ENCODE data around the gene PALM3.
"Not testable (repeated sequence)": the region's sequence is repeated elsewhere in the genome, so short reads cannot be mapped to it uniquely, and the experiment has no call there.

Gene PALM3

DNA sequence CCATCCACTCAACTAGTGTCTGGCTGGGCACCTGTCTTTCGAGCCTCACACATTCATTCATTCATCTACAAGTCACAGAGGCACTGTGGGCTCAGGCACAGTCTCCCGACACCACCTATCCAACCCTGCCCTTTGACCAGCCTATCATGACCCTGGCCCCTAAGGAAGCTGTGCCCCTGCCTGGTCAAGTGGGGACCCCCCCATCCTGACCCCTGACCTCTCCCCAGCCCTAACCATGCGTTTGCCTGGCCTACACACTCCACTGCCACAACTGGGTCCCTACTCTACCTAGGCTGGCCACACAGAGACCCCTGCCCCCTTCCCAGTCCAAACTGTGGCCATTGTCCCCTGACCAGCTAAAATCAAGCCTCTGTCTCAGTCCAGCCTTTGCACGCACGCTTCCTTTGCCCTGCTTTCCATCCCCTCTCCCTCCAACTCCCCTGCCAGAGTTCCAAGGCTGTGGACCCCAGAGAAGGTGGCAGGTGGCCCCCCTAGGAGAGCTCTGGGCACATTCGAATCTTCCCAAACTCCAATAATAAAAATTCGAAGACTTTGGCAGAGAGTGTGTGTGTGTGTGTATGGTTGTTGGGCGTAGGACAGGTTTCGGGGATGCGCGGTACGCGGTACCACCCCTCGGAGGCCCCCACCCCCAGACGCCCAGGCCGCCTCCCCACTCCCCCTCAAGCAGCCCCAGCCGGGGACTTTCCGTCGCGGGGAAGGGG, 30.7 kb downstream of the PALM3 start:
- no peak for DNase-seq

- no peak for DNase-seq
These were observed 33.0 kb downstream of the PALM3 start for GRCh38 chr19:14028901-14029300.

DNA sequence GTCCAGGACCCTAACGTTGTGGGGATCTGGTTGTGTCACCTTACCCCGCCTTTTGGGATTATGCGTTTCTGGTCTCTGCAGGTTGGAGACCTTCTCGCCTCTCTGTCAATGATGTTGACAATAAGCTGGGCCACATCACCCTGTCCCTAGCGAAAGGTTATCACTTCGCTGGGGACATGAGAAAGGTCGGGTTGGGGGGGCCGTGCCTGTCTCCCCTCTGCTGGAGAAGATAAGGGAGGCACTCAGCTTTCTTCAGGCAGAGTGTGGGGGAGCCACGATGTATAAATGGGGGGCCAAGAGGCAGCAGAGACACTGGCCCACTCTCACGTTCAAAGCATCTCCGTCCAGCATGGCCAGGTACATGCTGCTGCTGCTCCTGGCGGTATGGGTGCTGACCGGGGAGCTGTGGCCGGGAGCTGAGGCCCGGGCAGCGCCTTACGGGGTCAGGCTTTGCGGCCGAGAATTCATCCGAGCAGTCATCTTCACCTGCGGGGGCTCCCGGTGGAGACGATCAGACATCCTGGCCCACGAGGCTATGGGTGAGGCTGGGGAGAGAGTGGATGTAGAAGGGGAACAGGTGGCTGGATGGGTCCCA, 33.9 kb downstream of the PALM3 start, which contains the start of gene RLN3:
TSS of gene RLN3 (plus strand) at position 293 of the 595 bp plus-strand sequence. CDS start at position 350, 57 bp downstream.
- DNase-seq: no peak

GRCh38 chr19:14026652-14027192, 35.2 kb downstream of the PALM3 start:
- not testable (repeated sequence) for DNase-seq

- DNase-seq: no peak
These were observed 38.3 kb downstream of the PALM3 start for GRCh38 chr19:14023404-14024235.

DNA sequence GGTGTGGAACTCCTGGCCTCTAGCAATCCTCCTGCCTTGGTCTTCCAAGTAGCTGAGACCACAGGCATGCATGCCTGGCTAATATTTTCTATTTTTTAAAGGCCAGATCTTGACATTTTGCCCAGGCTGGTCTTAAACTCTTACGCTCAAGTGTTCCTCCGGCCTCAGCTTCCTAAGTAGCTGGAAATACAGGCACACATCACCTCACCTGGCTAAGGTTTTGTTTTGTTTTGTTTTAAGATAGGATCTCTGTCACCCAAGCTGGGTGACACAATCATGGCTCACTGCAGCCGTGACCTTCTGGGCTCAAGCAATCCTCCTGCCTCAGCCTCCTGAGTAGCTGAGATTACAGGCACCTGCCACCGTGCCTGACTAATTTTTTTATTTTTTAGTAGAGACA, 39.4 kb downstream of the PALM3 start:
- DNase-seq: no peak

DNA sequence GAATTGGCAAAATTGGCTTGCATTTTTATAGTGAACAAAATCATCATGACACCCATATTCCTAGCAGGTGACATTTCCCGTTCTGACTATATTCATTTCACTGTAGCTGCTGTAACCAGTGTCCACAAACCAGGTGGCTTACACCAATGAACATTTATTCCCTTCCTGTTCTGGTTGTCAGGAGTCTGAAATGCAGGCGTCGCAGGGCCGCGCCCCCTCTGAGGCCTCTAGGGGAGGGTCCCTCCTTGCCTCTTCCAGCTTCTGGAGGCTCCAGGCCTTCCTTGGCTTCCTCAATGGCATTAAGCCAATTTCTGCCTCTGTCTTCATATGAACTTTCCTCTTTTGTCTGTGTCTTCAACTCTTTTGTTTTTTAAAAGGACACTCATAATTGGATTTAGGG, 40.4 kb downstream of the PALM3 start:
- no peak for DNase-seq

DNA sequence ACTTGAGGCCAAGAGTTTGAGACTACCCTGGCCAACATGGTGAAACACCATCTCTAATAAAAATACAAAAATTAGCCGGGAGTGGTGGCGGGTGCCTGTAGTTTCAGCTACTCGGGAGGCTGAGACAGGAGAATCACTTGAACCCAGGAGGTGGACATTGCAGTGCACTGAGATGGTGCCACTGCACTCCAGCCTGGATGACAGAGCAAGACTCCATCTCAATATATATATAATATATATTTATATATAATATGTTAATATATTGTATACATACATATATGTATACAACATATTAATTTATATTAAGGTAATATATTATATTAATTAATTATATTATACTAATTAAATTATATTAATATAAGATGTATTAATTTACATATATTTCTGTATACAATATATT, 42.1 kb downstream of the PALM3 start:
- not testable (repeated sequence) for DNase-seq

GRCh38 chr19:14019100-14019499, 42.8 kb downstream of the PALM3 start:
- DNase-seq: no peak

GRCh38 chr19:14015524-14016035, 46.3 kb downstream of the PALM3 start:
- DNase-seq: no peak

DNA sequence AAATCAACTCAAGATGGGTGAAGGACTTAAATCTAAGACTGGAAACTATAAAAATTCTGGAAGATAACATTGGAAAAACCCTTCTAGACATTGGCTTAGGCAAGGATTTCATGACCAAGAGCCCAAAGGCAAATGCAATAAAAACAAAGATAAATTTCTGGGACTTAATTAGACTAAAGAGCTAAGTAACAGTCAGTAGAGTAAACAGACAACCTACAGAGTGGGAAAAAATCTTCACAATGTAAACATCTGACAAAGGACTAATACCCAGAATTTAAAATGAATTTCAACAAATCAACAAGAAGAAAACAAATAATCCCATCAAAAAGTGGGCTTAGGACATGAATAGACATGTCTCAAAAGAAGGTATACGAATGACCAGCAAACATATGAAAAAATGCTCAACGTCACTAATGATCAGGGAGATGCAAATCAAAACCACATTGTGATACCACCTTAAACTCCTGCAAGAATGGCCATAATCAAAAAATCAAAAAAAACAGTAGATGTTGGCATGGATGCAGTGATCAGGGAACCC, 49.4 kb downstream of the PALM3 start:
- no peak for DNase-seq

- DNase-seq: no peak
These were observed 54.9 kb downstream of the PALM3 start for GRCh38 chr19:14006766-14007562.

GRCh38 chr19:14006085-14006765, 55.7 kb downstream of the PALM3 start, which contains the start of gene RFX1:
RFX1 (minus strand) TSS chr19:14006320; CDS start chr19:13993843, 12,477 bp downstream.
- peak; percentile 100 for DNase-seq

DNA sequence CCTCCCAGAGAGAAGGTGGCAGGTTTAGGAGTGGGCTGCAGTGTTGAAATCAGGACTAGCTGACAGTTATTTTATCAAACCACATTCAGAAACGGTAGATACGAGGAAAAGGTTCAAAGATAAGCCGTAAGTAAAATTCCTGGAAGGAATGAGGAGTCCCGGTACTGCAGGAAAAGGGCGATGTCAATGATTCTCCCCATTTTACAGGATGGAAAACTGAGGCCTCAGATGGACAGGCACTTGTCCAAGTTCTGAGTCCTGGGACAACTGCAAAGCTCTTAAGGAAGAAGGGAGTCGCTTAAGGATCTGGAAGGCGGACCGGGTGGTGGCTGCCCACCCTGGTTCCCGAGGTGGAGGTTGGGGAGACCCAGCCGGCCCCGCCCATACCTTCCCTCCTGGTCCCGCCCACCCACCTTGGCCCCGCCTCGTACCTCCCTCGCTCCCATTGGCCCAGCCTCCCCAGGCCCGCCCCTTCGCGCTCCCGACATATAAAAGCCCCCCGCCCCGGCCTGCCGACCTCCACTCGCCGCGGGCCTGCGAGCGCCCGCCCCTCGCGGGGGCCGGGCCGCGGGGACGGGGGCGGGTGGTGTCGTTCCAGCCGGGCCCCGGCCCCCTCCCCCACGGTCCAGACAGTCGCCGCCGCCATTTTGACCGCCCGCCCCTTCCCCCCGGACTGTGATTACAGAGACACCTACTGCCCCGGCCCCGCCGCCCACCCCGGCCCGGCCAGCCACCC, 56.4 kb downstream of the PALM3 start:
- DNase-seq: peak; percentile 89

GRCh38 chr19:14004619-14005348, 57.1 kb downstream of the PALM3 start:
- DNase-seq: no peak

Measured in stimulated activated CD4-positive, alpha-beta T cell treated with anti-CD3 and anti-CD28 coated beads, Interleukin-4, amount 100 ng/mL, for 24 hours (primary cell).